Measurements from ENCODE around the gene JMJD7. TPM values are rescaled to one million over a fixed set of nuclear protein-coding genes. Genes with fewer than 3 reads are reported as not detected.

The JMJD7 gene
- total RNA-seq, 1 donor from 2014 or later = 26.6 TPM

DNA sequence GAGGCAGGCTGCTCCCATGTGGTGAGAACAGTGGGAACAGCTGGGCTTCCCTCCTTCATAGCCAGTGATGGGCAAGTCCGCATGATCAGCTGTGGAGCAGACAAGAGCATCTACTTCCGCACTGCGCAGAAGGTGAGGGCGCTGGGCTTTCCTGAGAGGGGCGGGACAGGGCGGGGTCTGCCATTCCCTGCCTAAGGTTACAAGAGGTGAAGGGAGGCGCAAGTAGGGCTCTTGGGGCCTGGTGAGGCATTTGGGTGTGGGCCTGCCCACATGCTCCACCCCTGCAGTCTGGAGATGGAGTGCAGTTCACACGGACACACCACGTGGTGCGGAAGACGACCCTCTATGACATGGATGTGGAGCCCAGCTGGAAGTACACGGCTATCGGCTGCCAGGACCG is 10.6 kb upstream of the JMJD7 start:
- Mint-ChIP-seq H3K4me1 (ENCODE audit: low read depth, unreplicated experiment) (peaks cover 2% of the 10 kb centered on the region), H3K9me3 (ENCODE audit: unreplicated experiment) (peaks cover 4% of the 10 kb centered on the region), H3K27me3 (ENCODE audit: unreplicated experiment) (peaks cover 5% of the 10 kb centered on the region), H3K27ac (ENCODE audit: unreplicated experiment) (no peak overlapping the region), H3K4me3 (ENCODE audit: unreplicated experiment) (no peak overlapping the region), H3K36me3 (ENCODE audit: unreplicated experiment) (no peaks in the 10 kb centered on the region)
- no peak for DNase-seq
- TF ChIP-seq, protein P1, sequence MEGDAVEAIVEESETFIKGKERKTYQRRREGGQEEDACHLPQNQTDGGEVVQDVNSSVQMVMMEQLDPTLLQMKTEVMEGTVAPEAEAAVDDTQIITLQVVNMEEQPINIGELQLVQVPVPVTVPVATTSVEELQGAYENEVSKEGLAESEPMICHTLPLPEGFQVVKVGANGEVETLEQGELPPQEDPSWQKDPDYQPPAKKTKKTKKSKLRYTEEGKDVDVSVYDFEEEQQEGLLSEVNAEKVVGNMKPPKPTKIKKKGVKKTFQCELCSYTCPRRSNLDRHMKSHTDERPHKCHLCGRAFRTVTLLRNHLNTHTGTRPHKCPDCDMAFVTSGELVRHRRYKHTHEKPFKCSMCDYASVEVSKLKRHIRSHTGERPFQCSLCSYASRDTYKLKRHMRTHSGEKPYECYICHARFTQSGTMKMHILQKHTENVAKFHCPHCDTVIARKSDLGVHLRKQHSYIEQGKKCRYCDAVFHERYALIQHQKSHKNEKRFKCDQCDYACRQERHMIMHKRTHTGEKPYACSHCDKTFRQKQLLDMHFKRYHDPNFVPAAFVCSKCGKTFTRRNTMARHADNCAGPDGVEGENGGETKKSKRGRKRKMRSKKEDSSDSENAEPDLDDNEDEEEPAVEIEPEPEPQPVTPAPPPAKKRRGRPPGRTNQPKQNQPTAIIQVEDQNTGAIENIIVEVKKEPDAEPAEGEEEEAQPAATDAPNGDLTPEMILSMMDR (IDR thresholded peaks at IDR 0.05; ENCODE audit: partially characterized antibody, unreplicated experiment) = no peak

DNA sequence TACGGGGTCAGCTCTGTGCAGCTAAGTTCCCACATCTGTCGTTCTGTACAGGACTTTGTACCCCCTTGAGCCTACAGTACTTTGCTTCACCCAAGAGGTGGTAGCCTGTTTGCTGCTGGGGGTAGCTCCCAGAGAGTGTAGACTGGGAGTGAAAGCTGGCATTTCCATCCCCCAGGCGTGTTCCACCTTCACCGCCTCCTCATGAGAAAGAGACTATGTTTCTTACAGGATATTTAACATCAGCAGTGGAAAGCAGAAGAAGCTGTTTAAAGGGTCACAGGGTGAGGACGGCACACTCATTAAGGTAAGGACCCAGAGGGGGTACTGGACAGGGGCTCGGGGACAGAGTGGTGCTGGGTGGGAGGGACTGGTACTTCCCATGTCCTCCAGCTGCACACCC is 10.1 kb upstream of the JMJD7 start:
- TF ChIP-seq, protein P1 (IDR thresholded peaks at IDR 0.05; ENCODE audit: partially characterized antibody, unreplicated experiment) = no peak
- Mint-ChIP-seq H3K27me3 (ENCODE audit: unreplicated experiment) (peaks cover 5% of the 10 kb centered on the region), H3K36me3 (ENCODE audit: unreplicated experiment) (no peaks in the 10 kb centered on the region), H3K27ac (ENCODE audit: unreplicated experiment) (no peak overlapping the region), H3K4me1 (ENCODE audit: low read depth, unreplicated experiment) (peaks cover 2% of the 10 kb centered on the region), H3K9me3 (ENCODE audit: unreplicated experiment) (peaks cover 4% of the 10 kb centered on the region), H3K4me3 (ENCODE audit: unreplicated experiment) (no peak overlapping the region)
- DNase-seq = no peak

DNA sequence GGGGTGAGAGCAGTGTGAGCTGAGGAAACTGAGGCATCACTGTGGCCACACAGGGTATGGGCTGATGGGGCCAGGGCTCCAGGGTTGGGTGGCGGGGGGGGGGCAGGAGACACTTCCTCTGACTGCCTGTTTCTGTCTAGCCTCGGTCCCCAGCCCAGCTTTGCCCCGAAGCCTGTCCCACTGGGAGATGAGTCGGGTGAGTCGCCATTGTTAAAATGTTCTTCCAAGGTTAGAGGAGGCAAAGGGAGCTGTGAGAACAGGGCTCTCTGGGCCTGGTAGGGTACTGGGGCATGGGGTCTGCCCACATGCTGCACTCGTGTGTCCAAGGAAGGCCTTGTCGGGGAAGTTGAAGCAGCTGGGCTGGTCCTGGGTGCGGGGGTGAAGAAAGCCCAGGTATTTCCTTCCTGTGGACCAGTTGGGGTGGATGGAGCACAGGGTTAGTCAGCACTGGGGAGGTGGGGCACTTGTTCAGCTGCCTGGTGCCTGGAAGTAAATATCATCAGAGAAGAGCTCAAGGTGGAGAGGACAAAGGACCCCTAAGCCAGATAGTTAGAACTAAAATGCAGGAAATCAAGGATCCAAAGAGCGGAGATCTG is 8.3 kb upstream of the JMJD7 start:
- Mint-ChIP-seq H3K4me3 (ENCODE audit: unreplicated experiment) (no peak overlapping the region), H3K36me3 (ENCODE audit: unreplicated experiment) (no peaks in the 10 kb centered on the region), H3K27me3 (ENCODE audit: unreplicated experiment) (peaks cover 5% of the 10 kb centered on the region), H3K27ac (ENCODE audit: unreplicated experiment) (no peak overlapping the region), H3K4me1 (ENCODE audit: low read depth, unreplicated experiment) (peaks cover 2% of the 10 kb centered on the region), H3K9me3 (ENCODE audit: unreplicated experiment) (peaks cover 4% of the 10 kb centered on the region)
- TF ChIP-seq, protein P1 (IDR thresholded peaks at IDR 0.05; ENCODE audit: partially characterized antibody, unreplicated experiment) = no peak
- no peak for DNase-seq

DNA sequence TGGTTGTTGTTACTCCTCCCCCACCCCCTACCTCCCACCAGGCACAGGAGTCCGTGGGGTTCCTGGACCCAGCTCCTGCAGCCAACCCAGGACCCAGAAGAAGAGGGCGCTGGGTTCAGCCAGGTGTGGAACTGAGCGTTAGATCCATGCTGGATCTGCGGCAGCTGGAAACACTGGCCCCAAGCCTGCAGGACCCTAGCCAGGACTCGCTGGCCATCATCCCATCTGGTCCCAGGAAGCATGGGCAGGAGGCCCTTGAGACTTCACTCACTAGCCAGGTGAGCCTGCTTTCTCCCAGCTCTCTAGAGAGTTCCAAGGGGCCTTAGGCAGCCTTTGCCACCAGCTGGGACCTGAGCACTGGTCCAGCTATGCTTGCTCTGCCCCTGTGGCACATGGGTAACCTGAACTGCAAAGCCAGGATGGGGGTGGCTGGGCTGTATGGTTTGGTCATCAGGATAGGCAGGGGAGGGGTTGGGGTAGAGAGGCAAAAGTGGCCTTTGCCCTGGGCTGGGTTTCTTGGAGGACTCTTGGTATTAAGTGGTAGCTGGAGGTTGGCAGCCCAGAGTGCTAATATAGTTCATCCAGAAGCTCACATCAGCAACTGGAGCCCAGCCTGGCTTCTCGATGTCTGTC is 7.0 kb upstream of the JMJD7 start:
- H3K4me1 Mint-ChIP-seq (ENCODE audit: low read depth, unreplicated experiment) = peaks cover 2% of the 10 kb centered on the region
- no peak overlapping the region for H3K27ac Mint-ChIP-seq (ENCODE audit: unreplicated experiment)
- no peak for DNase-seq
- TF ChIP-seq, protein P1 (IDR thresholded peaks at IDR 0.05; ENCODE audit: partially characterized antibody, unreplicated experiment) = no peak
- no peaks in the 10 kb centered on the region for H3K36me3 Mint-ChIP-seq (ENCODE audit: unreplicated experiment)
- H3K27me3 Mint-ChIP-seq (ENCODE audit: unreplicated experiment) = peaks cover 5% of the 10 kb centered on the region
- H3K9me3 Mint-ChIP-seq (ENCODE audit: unreplicated experiment) = peaks cover 4% of the 10 kb centered on the region
- no peak overlapping the region for H3K4me3 Mint-ChIP-seq (ENCODE audit: unreplicated experiment)

DNA sequence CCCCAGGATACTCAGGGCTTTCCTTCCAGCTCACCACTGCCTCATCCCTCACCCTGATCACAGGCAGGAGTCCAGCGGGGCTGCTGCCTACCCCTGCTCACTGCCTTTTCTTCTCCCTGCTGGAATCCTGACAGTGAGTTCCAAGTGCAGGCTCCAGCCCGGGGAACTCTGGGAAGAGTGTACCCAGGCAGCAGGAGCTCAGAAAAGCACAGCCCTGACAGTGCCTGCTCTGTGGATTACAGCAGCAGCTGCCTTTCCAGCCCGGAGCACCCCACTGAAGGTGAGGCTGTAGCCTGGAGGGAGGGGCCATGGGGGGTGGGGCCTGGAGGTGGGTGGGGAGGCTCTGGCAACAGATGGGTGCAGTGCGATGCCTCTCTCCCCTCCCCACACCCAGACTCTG is 6.1 kb upstream of the JMJD7 start:
- no peaks in the 10 kb centered on the region for H3K36me3 Mint-ChIP-seq (ENCODE audit: unreplicated experiment)
- DNase-seq = no peak
- H3K27ac Mint-ChIP-seq (ENCODE audit: unreplicated experiment) = no peak overlapping the region
- peaks cover 2% of the 10 kb centered on the region for H3K4me1 Mint-ChIP-seq (ENCODE audit: low read depth, unreplicated experiment)
- peaks cover 9% of the 10 kb centered on the region for H3K27me3 Mint-ChIP-seq (ENCODE audit: unreplicated experiment)
- peaks cover 7% of the 10 kb centered on the region for H3K9me3 Mint-ChIP-seq (ENCODE audit: unreplicated experiment)
- no peak overlapping the region for H3K4me3 Mint-ChIP-seq (ENCODE audit: unreplicated experiment)
- TF ChIP-seq, protein P1 (IDR thresholded peaks at IDR 0.05; ENCODE audit: partially characterized antibody, unreplicated experiment) = no peak
